GM18861 (cell line): ENCODE data around the gene FAM83C.
"Not testable (repeated sequence)": the region's sequence is repeated elsewhere in the genome, so short reads cannot be mapped to it uniquely, and the experiment has no call there.

ENCODE experiments used
- ATAC-seq: cut with Tn5 transposase; IDR thresholded peaks from one replicate; pipeline ENCODE4 v1.9.1; 2021; ENCODE audit not compliant: unreplicated experiment

FAM83C gene

DNA sequence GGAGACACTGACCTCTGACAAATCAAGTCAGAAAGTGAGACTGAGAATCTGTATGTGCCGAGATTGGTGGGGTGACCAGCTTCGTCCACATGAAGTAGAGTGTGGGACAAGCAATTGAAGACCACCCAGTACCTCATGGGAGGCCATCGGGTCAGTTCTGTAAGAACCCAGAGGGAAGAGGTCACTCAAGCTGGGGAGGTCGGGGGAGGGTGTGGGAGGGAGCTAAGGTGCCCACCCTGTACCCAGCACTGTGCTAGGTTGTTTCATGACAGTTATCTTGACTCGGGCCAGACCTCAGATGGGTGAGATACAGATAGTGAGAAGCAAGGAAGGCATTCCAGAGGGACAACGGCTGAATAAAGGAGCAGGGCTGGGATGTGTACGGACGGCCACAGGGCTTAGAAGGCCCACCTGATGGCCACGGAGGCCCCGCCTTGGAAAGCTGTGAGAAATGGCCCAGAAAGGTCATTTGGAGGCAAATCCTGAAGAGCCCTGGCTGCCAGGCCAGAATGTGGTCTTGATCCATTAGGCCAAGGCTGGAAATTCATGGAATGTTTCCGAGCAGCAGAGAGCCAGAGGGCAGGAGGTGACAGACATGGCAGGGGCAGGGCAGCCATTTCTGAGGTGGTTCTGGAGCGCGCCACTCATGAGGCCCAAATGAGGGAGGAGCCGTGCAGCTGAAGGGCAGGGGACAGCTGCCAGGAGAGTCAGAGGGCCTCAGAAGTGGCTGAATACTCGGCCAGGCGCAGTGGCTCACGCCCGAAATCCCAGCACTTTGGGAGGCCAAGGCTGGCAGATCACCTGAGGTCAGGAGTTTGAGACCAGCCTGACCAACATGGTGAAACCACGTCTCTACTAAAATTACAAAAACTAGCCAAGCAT is 22.0 kb downstream of the FAM83C start:
- ATAC-seq = no peak

DNA sequence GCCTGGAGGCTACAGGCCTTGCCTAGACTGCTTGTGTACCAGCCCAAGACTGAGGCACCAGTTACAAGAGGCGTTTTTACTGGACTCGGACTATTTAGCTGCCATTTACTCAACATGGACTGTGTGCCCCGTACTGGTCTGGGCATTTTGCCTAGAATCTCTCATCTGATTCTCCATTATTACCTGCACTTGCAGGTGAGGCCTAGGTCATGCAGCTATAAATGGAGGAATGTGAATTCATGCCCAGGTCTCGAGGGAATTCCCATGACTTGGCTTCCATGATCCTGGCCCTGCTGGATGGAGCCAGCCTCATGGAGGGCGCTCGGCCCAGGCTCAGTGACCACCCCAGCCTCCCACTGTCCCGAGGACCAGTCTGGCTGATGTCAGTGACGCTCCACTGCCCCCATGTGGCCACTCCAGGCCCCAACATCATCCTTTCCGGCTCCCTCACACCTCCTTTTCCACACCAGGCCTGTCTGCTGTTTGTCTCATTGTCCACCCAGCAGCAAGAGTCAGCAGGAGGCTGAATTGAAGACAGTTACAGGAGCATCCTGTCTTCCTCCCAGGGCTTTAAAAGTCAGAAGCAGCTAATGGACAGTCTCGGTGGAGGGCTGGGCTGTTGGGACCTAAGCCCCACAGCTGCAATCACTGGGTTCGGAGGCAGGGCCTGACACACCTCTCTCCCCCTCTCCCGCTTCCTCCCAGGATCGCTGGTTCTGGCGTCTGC is 23.0 kb downstream of the FAM83C start:
- no peak for ATAC-seq

DNA sequence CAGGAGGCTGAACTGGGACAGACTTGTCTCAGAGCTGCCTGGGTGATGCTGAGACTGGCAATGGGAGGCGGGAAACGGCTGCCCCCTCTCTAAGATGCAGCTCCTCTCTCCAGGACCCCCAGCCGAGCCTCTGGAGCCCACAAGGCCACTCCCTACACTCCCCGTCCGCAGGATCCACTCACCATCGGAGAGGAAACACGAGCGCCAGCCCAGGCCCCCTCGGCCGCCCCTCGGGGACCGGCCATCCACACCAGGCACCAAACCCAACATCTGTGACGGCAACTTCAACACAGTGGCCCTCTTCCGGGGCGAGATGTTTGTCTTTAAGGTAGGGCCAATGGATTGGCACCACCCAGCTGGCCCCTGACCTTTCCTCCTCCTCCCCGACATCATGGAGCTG is 25.1 kb downstream of the FAM83C start:
- no peak for ATAC-seq

DNA sequence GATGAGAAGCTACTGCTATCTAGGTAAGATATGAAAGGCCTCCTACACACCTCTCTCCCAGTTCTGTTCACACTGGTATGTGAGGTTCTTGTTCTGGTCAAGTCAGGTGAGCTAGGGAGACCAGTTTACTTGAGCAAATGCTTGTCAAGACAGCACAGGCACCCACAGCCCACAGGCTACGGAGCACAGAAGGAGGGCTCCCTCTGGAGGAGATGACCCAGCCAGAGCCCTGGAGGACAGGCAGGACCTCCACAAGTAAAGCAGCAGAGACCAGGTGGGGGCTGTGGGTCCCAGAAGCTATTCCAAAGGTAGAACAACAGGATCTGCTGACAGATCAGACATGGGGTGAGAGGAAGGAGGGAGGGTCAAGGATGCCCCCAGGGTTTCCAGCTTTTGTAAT is 27.5 kb downstream of the FAM83C start:
- ATAC-seq = no peak

DNA sequence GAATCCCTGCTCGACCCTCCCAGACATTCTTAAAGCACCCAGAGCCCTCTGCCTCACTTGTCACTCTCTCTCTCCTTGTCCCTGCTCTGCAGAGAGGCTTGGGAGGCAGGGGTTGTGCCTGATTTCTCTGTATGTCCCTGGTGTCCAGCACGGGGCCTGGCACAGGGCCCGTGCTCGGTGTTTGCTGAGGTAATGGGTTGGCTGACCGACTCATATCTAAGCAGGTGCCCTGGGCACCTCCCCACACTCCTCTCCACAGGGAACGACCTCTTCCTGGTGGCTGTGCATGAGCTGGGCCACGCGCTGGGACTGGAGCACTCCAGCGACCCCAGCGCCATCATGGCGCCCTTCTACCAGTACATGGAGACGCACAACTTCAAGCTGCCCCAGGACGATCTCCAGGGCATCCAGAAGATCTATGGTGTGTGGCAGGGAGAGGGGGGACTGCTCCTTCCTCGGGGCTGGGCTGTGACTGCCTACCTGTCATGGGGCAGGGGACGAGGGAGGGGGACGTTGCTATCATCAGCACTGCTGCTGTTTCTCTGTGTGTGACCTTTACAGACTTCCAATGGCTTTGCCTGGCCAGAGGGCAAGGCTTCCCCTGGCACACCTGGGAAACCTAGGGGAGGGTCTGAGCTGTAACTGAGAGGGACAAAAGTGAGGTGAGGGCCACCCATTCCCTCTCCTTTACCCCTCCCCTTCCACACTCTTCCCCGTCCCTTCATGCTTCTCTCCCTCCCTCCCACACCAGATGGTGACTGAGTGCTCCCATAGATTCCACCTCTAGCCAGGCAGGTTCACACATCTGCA is 28.5 kb downstream of the FAM83C start:
- ATAC-seq = no peak

DNA sequence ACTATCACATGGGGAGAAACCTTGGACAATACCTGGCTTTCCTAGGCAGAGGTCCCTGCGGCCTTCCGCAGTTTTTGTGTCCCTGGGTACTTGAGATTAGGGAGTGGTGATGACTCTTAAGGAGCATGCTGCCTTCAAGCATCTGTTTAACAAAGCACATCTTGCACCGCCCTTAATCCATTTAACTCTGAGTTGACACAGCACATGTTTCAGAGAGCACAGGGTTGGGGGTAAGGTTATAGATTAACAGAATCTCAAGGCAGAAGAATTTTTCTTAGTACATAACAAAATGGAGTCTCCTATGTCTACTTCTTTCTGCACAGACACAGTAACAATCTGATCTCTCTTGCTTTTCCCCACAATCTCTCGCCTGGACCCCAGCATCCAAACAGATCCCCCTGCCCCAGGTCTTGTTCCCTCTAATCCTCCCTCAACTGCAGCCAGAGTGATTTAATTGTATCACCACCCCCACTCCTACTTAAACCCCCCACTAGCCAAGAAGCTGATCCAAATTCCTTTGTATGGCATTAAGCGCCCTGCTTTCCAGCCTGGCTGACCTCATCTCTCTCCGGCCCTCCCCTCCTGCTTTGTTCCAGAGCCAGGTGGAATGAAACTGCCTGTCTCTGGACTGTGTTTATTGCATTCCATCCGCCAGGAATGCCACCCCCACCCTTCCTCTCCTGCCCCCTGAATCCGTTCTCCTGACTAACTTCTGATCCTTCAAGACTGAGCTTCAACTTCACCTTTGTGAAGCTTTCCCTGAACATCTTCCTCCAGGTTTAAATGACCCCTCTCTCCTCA is 29.3 kb downstream of the FAM83C start:
- not testable (repeated sequence) for ATAC-seq

DNA sequence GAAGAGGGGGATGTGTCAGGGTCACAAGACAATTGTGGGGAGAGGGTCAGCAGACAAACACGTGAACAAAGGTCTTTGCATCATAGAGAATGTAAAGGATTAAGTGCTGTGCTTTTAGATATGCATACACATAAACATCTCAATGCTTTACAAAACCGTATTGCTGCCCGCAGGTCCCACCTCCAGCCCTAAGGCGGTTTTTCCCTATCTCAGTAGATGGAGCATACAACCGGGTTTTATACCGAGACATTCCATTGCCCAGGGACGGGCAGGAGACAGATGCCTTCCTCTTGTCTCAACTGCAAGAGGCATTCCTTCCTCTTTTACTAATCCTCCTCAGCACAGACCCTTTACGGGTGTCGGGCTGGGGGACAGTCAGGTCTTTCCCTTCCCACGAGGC is 29.9 kb downstream of the FAM83C start:
- not testable (repeated sequence) for ATAC-seq

DNA sequence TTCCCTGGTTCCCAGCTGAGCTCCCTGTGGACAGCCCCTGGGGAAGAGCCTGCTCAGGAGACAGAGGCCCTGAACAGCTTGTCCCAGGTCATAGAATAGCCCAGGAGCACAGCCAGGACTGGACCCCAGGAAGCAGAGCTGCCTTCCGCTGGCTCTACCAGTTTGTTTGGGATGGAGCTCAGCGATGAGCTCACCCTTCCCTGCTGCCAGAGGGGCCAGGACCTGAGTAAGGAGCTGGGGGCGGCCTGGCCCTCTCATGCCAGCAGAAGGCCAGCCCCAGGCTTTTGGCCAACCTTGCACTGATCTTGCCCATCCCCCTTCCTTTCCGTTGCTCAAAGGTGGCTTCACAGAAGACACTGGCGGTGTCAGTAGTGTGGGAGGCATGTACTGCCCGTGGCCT is 31.8 kb downstream of the FAM83C start:
- no peak for ATAC-seq

DNA sequence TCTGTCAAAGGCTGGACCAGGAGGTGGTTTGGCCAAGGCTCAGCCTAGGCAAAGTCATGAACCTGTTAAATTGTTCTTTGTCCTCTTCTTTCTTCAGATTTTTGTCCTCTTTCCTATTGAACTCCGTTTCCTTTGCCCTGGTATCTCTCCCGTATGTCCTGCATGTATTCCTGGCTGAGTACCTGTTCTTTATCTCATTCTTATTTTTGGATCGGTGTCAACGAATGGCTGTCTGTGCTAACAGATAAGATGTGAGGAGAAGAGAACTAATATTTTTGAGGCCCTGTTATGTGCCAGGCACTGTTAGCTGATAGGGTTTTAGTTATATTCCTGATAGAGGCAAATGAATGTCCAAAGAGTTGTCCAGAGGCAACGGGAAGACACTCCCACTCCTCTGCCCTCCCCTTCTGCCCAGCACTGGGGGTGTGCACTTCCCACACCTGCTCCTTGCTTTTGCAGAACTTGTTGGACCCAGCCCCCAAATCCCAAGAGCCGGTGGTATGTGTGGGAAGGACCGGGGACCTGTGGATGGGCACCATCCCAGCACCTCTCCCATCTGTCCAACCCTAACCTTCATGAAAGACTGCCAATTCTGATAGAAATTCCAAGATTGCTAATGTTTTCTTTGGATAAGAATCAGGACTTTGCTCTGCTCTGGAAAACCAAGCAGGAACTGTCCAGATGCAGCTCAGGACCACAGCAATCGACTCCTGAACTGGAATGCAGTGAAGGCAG is 34.9 kb downstream of the FAM83C start:
- no peak for ATAC-seq

DNA sequence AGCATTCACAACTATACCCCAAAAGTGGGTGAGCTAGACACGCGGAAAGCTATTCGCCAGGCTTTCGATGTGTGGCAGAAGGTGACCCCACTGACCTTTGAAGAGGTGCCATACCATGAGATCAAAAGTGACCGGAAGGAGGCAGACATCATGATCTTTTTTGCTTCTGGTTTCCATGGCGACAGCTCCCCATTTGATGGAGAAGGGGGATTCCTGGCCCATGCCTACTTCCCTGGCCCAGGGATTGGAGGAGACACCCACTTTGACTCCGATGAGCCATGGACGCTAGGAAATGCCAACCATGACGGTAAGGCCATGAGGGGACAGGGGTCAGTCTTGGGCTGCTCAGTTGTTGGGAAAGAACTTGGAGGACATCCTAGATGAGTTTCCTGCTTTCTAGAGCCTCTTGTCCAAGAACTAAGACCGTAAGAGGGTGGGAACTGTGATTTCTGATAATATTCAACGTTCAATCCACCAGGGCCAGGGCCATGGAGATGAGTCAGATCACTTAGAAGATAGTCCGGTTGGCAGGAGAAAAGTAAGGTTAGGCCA is 37.7 kb downstream of the FAM83C start:
- ATAC-seq = no peak

DNA sequence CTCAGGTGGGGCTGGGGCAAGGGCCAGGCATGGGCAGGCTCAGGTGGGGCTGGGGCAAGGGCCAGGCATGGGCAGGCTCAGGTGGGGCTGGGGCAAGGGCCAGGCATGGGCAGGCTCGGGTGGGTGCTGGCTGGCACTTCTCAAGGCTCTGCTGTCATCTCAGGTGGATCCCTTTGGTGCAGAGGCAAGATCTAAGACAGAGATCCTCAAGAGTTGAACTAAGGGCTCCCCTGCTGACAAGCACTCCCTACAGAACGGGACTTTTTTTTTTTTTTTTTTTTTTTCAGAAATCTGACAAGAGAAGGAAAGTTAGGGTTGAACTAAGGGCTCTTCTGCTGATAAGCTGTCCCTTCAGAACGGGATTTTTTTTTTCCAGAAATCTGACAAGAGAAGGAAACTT is 39.2 kb downstream of the FAM83C start:
- ATAC-seq = no peak

DNA sequence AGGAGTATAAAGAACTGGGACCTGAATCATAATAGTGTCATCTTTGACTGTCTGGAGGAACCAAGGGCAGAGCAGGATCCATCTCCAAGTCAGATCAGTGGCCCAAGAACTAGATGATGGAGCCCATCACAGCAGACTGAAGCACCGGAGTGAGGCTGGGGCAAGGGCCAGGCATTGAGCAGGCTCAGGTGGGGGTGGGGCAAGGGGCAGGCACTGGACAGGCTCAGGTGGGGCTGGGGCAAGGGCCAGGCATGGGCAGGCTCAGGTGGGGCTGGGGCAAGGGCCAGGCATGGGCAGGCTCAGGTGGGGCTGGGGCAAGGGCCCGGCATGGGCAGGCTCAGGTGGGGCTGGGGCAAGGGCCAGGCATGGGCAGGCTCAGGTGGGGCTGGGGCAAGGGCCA is 39.6 kb downstream of the FAM83C start:
- not testable (repeated sequence) for ATAC-seq

DNA sequence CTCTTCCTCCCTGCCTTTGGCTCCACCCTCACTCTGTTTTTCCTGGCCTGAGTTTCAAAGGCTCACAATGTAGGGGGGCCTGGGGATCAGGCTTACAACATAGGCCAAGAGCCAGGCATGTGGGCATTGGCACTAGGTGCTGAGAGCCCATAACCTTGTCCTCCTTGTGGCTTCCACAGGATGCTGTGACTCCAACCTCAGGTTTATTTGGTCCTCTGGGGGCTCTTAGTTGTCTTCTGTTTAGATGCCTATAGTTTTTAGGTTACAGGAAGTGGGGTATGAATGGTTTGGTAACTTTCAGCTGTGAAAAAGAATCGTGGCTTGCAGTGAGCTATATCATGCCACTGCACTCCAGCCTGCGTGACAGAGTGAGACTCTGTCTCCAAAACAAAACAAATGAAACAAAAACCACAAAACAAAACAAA is 40.2 kb downstream of the FAM83C start:
- peak; percentile 57 for ATAC-seq

DNA sequence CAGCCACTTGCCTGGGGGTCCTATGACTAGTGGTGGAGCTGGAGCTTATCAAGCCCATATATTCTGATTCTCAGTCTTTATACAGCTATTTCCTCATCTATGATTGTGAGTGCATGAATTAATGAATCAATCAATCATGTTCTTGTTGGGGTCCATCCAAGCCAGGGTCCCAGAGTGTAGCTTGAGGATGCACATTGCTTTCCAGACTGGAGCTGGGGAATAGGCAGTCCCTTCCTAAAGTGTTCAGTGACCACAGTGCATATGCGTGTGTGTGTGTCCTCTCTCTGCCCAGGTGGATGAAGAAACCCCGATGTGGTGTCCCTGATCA is 40.6 kb downstream of the FAM83C start:
- ATAC-seq = no peak

DNA sequence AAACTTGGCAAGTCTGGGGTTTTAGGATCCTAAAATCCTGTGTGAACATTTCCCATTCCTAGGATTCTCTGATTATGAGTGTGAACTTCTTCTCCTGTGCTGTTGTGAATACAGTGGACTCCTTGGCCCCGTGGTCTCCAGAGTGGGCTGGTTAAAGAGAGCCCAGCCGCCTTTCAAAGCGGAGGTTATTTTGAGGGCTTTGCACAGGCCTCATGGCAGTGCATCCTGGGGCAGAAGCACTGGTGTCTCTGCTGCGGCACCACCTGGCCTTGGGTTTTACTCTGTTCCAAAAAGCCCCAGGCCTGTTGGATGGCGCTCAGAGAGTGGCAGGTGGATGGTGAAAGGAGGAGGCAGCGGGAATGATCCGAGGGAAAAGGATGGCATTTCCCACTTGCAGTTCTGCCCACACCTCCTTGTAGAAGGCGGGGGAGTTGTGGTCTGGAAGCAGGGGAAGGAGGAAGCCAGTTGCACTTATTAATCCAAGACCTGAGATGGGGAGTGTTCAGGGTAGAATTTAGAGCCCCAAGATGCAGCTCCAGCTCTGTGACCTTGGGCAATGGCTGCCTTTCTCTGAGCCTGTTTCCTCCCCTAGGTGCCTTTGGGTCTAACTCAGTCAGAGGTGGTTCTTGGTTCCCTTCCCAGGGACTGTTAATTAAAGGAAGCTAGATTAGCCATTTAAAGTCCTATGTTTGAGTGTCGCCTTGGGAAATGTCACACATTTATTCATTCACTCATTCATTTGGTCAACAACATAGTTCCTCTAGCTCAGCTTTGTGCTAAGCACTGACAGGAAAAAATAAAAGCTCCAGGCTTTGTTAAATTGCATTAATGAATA is 43.4 kb downstream of the FAM83C start:
- no peak for ATAC-seq

DNA sequence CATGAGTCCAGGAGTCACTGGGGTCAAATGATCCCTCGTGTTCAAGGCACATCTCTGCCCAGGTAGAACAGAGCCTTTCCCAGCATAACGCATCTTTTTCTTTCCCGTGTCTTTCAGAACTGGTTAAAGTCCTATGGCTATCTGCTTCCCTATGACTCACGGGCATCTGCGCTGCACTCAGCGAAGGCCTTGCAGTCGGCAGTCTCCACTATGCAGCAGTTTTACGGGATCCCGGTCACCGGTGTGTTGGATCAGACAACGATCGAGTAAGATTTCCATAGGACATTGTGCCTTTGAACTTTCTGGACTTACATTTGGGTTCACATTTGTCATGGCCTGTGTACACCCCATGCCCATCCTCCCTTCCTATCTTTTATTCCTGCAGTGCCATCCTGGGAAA is 45.5 kb downstream of the FAM83C start:
- ATAC-seq = no peak

DNA sequence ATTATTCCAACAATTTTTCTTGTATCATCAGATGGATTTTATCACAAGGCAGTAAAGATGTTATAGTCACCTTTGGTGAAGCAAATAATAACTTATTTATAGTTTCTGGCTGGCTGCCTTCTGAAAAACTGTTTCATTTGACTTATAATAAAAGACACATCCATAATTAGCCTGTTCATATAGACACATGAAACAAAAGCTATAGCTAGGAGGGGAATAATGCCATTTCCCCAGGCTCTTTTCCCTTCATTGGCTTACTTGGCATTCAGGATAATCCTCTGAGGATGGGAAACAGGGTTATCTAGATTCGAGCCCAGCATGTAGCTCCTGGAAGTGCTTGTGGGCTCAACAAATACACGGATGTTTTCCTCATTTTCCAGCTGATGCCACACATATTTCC is 48.2 kb downstream of the FAM83C start:
- ATAC-seq = no peak

DNA sequence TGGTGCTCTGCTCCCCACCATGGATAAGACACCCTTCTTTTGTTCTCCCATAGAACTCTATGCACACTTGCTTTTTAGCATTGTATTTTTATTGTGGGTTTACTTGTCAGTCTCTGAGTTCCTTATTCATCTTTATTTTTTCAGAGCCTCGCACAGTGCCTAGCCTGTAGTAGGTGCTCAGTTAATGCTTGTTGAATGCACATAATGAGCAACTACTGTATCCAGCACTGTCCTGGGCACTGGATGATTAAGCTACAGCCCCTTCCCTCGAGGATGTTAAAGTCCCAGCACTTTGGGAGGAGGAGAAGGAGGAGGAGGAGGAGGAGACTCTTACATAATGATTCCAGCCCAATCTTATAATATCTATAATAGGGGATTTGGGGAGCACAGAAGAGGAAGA is 48.9 kb downstream of the FAM83C start:
- ATAC-seq = no peak

DNA sequence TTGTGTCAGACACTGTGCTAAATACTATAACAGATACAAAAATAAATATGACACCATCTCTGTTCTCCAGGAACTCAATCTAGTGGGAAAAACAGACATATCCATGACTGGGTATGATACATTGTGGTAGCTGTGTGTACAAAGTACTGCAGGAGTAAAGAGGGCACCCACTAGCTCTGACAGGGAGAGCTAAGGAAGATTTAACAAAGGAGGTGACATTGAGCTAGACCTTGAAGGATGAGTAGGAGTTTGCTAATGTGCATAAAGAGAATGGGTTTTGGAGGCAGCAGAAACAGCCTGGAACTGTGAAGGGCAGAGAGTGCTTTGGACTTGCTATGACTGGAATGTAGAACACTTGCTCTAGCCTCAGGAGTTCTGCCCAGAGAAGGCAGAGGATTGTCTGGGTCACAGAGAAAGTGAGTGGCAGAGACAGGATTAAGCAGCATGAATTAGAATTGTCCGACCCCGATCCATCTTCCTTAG is 51.4 kb downstream of the FAM83C start:
- no peak for ATAC-seq
